Mesenteric fat pad (tissue), 1 donor: Measurements from ENCODE around the gene ZGPAT. TPM values are rescaled to one million over a fixed set of nuclear protein-coding genes. Genes with fewer than 3 reads are reported as not detected.
"Not testable (repeated sequence)": the region's sequence is repeated elsewhere in the genome, so short reads cannot be mapped to it uniquely, and the experiment has no call there.

ENCODE experiments used
- DNase-seq: peaks from one replicate; pipeline ENCODE4 v3.0.0-alpha.2; 2020; ENCODE audit warnings: low spot score
- total RNA-seq: library from RNA; stranded (reverse); fragmentation: NEBNext Ultra II Directional; extraction: Animal tissue kit (Norgen Biotek cat#: 25700); gene quantifications from one replicate; pipeline ENCODE4 v1.2.1, GENCODE V29; 2021
- donor health status: DM: yes; HTN: yes; CAD: no.

ZGPAT gene
- total RNA-seq, 1 donor from 2014 or later, result 26.7 TPM

- no peak for DNase-seq
Observed at GRCh38 chr20:63755933-63756647, 48.3 kb downstream of the ZGPAT start.

DNA sequence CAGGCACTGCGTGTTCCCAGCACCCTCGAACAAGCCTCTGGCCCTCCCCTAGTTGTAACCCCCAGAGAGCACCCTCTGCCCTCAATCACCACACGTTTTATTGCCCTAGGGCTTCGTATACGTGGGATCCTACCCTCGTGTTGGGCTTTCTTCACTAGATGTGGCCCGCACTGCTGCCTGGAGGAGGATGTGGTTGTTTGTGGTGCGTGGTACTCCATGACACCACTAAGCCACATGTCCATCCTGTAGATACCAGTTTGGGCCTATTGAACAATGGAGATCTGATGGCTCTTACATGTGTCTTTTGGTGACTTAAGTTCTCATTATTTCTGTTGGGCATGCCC, 48.8 kb downstream of the ZGPAT start:
- no peak for DNase-seq

DNA sequence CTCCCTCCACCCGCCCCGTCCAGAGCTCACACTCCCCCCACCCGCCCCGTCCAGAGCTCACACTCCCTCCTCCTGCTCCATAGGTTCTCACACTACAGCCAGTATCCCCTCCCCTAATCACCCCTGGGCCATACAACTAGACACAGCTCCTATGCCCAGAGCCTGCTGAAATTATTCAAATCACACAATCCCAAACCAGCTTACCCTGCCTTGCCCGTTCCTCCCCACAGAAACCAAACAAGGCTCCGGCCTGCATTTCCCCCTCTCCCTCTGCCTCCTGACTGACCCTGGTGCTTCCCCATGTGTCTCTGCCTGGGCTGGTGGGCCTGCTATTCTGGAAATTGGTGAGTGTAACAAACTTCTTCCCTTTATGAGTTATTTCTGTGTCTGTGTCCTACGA, 50.3 kb downstream of the ZGPAT start:
- no peak for DNase-seq

DNA sequence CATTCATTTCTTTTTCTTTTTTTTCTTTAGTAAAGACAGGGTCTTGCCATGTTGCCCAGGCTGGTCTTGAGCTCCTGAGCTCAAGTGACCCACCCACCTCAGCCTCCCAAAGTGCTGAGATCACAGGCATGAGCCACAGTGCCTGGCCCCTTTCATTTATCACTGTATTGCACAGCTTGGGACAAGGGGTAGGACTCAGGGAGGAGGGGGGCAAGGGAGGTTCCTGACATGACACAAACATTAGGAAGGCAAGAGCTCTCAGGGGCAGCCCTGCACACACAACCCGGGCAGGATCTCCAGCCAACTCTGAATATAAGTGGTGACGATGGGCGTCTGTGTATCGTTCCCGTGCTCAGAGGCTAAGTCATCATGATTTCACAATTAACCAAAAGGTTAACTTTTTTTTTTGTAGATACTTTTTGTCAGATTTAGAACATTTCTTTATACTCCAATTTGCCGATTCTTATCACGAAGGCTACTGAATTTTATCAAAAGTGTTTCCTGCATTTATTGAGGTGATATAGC, 51.6 kb downstream of the ZGPAT start:
- no peak for DNase-seq

DNA sequence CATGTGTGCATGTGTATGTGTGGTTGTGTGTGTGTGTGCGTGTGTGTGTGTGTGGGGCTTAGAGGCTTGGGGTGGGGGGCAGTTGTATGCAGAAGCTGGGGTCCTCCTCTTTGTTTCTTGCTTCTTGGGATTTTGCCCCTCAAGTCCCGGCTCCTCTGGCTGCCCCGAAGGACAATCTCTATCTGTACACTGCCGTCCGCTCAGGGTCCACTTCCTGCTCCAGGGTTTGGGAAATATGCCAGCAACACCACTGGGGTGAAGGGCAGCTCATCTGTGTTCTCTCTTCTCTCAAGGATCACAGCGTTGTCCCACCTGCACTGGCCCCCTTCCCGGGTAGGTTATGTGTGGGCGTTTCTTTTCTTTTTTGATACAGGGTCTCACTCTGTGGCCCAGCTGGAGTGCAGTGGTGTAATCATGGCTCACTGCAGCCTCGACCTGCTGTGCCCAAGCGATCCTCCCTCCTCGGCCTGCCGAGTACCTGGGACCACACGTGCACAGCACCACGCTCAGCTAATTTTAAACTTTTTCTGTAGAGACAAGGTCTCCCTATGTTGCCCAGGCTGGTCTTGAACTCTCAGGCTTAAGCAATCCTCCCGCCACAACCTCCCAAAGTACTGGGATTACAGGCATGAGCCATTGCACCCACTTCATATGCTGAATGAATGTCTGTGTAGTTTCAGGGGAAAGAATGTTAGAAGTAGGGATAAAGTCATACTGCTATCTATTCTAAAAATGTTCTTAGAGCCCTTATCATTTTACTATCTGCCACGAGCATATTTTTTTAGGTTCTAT, 57.4 kb downstream of the ZGPAT start:
- no peak for DNase-seq

DNA sequence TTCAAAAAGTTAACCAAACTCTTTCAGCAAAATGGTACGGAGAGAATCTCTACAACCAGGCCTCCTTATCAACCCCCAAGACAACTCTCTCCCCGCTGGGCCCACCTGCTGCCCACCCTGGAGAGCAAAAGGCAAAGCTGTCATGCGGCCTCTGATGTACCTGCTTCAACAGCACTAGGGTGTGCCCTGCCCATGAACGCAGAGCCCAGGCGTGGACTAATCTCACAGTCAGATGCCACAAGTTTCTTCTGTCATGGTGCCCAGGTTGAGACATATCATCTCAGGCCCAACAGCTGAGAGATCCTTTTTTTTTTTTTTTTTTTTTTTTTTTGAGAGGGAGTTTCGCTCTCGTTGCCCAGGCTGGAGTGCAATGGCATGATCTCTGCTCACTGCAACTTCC, 58.1 kb downstream of the ZGPAT start:
- no peak for DNase-seq

- no peak for DNase-seq
Observed at GRCh38 chr20:63766695-63767426, 59.0 kb downstream of the ZGPAT start.

GRCh38 chr20:63767456-63767855, 59.6 kb downstream of the ZGPAT start:
- no peak for DNase-seq

GRCh38 chr20:63767886-63768285, 60.0 kb downstream of the ZGPAT start:
- no peak for DNase-seq

DNA sequence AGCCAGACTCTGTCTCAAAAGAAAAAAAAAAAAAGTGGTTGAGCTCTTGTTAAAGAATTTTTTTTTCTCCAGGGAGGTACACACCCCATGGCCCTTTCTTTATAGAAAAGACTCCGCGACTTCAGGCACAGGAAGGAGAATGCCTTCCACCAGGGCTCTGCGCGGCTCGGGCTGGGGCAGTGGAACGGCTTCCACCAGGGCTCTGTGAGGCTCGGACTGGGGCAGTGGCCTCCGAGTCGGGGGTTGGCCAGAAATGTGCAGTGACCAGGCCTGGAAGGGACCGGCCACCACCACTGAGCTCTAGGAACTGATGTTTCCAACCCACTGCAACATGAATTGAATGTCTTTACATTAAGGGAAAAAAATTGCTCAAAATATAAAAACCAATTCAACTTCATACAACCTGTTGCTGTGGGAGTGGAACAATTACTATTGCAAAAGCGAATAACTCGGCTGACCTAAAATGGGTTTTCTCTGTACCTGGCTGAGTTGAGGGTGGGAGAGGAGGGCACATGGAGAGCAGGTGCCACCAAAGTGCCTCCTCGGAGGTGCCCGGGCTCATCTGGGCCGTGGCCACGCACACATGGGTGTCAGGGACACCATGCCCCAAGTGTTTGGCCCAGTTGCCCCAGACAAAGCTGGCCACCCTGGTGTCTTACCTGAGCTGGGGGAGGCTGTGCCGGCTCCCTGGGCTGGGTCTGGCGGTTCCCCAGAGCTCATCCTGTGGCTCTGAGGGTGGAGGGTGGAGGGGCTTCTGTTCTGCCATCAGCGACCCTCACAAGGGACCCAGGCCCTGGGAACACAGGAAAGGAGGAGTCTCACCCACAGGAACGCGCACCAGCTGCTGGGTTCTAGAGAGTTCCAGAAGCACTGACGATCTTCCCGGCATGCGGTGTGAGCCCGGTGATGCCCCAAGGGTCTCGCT, 61.0 kb downstream of the ZGPAT start:
- no peak for DNase-seq

- DNase-seq, result no peak
Observed at GRCh38 chr20:63769891-63770474, 62.1 kb downstream of the ZGPAT start.

DNA sequence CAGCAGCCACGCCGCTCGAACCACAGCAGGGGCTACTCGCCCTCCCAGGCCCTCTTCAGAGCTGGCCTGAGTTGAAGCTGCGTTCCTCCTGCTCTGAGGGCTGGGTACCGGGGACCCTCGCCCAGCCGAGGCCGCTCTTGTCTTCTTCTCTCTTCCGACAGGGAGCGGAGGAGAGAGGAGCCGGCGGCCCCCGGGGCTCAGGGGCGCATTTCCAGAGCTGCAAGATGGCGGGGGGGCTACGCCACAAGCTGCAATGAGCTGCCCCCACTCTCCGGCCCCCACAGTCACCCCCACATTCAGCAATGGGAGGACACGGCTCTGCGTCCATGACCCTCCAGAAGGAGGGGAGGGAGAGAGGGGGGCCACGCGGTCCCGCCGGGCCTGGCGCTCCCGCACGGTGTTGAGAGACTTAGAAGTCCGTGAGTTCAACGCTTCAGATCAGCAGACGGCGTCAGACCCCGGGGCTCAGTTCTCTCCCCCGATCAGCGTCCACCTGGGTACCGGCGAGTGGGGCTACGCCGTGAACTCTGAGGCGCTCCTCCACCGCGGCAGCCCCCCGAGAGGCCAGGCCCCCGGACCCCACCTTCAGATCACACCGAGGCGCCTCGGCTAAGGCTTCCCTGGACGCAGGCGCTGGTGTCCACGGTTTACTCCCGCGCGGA, 63.3 kb downstream of the ZGPAT start:
- no peak for DNase-seq

GRCh38 chr20:63772781-63773518, 65.1 kb downstream of the ZGPAT start:
- DNase-seq, result no peak

DNA sequence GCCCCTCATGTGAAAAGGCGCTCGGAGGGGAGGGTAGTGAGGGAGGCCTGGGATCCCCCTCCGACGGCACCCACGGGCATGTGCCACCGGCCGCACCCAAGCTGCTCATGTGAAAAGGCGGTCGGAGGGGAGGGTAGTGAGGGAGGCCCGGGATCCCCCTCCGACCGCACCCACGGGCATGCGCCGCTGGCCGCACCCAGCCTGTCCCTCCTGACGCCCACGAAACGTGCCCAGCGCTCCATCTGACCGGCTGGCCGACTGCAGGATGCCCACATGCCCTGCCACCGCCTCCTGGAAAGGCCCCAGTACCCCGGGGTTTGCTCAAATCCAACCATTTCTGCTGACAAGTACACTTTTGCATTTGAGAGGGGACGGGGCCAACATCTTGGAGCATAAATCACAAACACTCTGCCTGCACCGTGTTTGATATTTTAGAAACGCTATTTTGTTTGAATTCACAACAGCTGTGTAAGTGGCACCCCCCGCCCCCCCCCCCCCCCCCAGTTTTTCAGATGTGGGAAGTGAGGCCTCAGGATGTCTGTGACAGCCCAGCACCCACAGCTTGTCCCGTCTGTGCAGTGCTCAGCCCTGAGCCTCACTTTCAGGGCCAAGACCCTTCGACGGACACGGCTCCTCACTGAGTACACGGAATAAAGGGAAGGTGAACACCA, 65.9 kb downstream of the ZGPAT start:
- DNase-seq, result no peak

DNA sequence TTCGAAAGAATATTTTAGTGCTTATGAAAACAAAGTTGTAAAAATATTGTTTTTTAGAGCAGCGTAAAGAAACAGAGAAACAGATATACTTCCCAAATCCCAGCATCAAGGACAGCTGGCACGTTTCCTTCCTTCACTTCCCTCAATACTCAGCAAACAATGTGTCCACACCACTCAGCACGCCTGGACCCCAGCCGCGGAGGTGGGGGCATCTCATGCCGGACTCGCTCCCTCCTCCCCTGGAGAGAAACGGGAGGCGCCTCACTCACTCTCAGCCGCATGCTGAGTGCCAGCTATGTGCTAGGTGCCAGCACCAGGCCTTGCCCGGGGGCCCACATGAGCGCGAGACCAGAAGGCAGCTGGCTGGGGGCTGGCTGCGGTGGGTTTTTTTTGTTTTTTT, 66.5 kb downstream of the ZGPAT start:
- DNase-seq, result no peak

- DNase-seq, result no peak
Observed at GRCh38 chr20:63775096-63775978, 67.5 kb downstream of the ZGPAT start.

DNA sequence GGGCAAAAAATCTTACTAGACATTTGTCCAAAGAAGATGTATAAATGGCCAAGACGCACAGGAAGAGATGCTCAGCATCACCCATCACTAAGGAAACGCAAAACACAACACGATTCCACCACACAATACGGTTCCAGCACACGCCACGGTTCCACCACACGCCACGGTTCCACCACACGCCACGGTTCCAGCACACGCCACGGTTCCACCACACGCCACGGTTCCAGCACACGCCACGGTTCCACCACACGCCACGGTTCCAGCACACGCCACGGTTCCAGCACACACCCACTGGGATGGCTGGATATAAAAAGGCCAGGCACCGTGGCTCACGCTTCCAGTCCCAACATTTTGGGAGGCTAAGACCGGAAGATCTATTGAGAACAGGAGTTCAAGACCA, 69.0 kb downstream of the ZGPAT start:
- DNase-seq, result not testable (repeated sequence)

DNA sequence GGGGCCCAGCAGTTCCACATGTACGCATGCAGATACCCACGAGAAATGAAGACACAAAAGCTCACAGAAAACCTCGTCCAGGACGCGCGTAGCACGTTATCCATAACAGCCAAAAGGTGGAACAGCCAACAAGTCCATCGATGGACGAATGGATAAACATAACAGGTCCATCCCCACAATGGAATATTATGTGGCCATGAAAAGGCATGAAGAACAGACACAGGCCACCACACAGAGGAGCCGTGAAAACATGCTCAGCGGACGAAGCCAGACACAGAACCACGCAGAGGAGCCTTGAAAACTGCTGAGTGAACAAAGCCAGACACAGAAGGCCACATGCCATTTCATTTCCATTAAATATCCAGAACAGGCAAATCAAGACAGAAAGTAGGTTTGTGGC, 69.8 kb downstream of the ZGPAT start:
- no peak for DNase-seq
